ENCODE measurements around the gene PLD4. TPM values are rescaled to one million over a fixed set of nuclear protein-coding genes. Genes with fewer than 3 reads are reported as not detected.

The PLD4 gene
- total RNA-seq, 1 donor from 2014 or later, result not detected

GRCh38 chr14:104891121-104891551, 33.5 kb upstream of the PLD4 start:
- Mint-ChIP-seq H3K4me3 (ENCODE audit: unreplicated experiment) (no peak overlapping the region), H3K9me3 (ENCODE audit: unreplicated experiment) (peaks cover 2% of the 10 kb centered on the region), H3K27me3 (ENCODE audit: unreplicated experiment) (no peaks in the 10 kb centered on the region), H3K27ac (ENCODE audit: unreplicated experiment) (no peak overlapping the region), H3K4me1 (ENCODE audit: low read depth, unreplicated experiment) (no peaks in the 10 kb centered on the region), H3K36me3 (ENCODE audit: unreplicated experiment) (no peaks in the 10 kb centered on the region)
- DNase-seq, result no peak
- no peak for TF ChIP-seq CTCF (IDR thresholded peaks at IDR 0.05; ENCODE audit: partially characterized antibody, unreplicated experiment)

- no peaks in the 10 kb centered on the region for H3K27me3 Mint-ChIP-seq (ENCODE audit: unreplicated experiment)
- no peak overlapping the region for H3K27ac Mint-ChIP-seq (ENCODE audit: unreplicated experiment)
- H3K36me3 Mint-ChIP-seq (ENCODE audit: unreplicated experiment), result no peaks in the 10 kb centered on the region
- no peak for TF ChIP-seq CTCF (IDR thresholded peaks at IDR 0.05; ENCODE audit: partially characterized antibody, unreplicated experiment)
- no peak for DNase-seq
- peaks cover 4% of the 10 kb centered on the region for H3K4me1 Mint-ChIP-seq (ENCODE audit: low read depth, unreplicated experiment)
- peaks cover 5% of the 10 kb centered on the region for H3K9me3 Mint-ChIP-seq (ENCODE audit: unreplicated experiment)
- H3K4me3 Mint-ChIP-seq (ENCODE audit: unreplicated experiment), result no peak overlapping the region
Measured at GRCh38 chr14:104891664-104892530, 32.8 kb upstream of the PLD4 start.

- Mint-ChIP-seq H3K27ac (ENCODE audit: unreplicated experiment) (no peak overlapping the region), H3K4me1 (ENCODE audit: low read depth, unreplicated experiment) (peaks cover 4% of the 10 kb centered on the region), H3K4me3 (ENCODE audit: unreplicated experiment) (no peak overlapping the region), H3K9me3 (ENCODE audit: unreplicated experiment) (peaks cover 5% of the 10 kb centered on the region), H3K36me3 (ENCODE audit: unreplicated experiment) (no peaks in the 10 kb centered on the region), H3K27me3 (ENCODE audit: unreplicated experiment) (no peaks in the 10 kb centered on the region)
- TF ChIP-seq CTCF (IDR thresholded peaks at IDR 0.05; ENCODE audit: partially characterized antibody, unreplicated experiment), result no peak
- peak; percentile 21 for DNase-seq
Measured at GRCh38 chr14:104892531-104893434, 31.9 kb upstream of the PLD4 start.

GRCh38 chr14:104893435-104894207, 31.1 kb upstream of the PLD4 start:
- DNase-seq, result peak; percentile 19
- H3K4me1 Mint-ChIP-seq (ENCODE audit: low read depth, unreplicated experiment), result peaks cover 9% of the 10 kb centered on the region

More at GRCh38 chr14:104893435-104894207, 31.1 kb upstream of the PLD4 start:
- Mint-ChIP-seq H3K4me3 (ENCODE audit: unreplicated experiment) (no peak overlapping the region), H3K27ac (ENCODE audit: unreplicated experiment) (no peak overlapping the region), H3K27me3 (ENCODE audit: unreplicated experiment) (no peaks in the 10 kb centered on the region), H3K9me3 (ENCODE audit: unreplicated experiment) (peaks cover 5% of the 10 kb centered on the region), H3K36me3 (ENCODE audit: unreplicated experiment) (no peaks in the 10 kb centered on the region)
- TF ChIP-seq CTCF (IDR thresholded peaks at IDR 0.05; ENCODE audit: partially characterized antibody, unreplicated experiment), result no peak

Measured in glutamatergic neuron (in vitro differentiated cells).